ENCODE data around the gene DLG1.

DNA sequence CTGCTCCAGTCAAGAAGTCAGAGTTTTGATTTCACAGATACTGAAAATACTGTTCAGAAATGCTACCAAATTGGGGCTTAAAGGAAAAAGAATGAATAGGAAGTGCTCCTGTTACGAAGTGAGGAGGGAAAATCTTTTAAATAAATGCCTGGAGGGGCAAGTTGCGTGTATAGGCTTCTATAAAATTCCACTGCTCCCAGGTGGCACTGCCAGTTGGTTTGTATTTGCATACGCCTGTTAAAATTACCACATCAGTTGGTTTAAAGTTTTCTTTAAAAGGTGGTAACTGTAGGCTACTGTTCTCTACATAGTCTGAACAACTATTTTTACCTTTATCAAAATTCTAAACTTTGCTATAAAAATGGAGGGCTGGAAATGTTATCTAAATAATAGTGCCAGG, 123.5 kb downstream of the DLG1 start:
- no peak for TF ChIP-seq MXI1 (IDR thresholded peaks at IDR 0.05; ENCODE audit: borderline replicate concordance, low read depth, low read length)
- TF ChIP-seq, protein P1, sequence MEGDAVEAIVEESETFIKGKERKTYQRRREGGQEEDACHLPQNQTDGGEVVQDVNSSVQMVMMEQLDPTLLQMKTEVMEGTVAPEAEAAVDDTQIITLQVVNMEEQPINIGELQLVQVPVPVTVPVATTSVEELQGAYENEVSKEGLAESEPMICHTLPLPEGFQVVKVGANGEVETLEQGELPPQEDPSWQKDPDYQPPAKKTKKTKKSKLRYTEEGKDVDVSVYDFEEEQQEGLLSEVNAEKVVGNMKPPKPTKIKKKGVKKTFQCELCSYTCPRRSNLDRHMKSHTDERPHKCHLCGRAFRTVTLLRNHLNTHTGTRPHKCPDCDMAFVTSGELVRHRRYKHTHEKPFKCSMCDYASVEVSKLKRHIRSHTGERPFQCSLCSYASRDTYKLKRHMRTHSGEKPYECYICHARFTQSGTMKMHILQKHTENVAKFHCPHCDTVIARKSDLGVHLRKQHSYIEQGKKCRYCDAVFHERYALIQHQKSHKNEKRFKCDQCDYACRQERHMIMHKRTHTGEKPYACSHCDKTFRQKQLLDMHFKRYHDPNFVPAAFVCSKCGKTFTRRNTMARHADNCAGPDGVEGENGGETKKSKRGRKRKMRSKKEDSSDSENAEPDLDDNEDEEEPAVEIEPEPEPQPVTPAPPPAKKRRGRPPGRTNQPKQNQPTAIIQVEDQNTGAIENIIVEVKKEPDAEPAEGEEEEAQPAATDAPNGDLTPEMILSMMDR (conservative IDR thresholded peaks at IDR 0.05; ENCODE audit: low read depth, low read length), result no peak
- TF ChIP-seq RAD21 (IDR thresholded peaks at IDR 0.05; ENCODE audit: low read length), result no peak
- TF ChIP-seq RFX5 (IDR thresholded peaks at IDR 0.05; ENCODE audit: low read depth, low read length), result no peak
- no peak for TF ChIP-seq POLR2A (IDR thresholded peaks at IDR 0.05; ENCODE audit: low read depth, low read length)
- TF ChIP-seq, protein P2, sequence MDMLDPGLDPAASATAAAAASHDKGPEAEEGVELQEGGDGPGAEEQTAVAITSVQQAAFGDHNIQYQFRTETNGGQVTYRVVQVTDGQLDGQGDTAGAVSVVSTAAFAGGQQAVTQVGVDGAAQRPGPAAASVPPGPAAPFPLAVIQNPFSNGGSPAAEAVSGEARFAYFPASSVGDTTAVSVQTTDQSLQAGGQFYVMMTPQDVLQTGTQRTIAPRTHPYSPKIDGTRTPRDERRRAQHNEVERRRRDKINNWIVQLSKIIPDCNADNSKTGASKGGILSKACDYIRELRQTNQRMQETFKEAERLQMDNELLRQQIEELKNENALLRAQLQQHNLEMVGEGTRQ (IDR thresholded peaks at IDR 0.05; ENCODE audit: low read depth, low read length), result no peak
- TF ChIP-seq CEBPB (IDR thresholded peaks at IDR 0.05; ENCODE audit: low read depth, low read length), result no peak
- TF ChIP-seq SMC3 (IDR thresholded peaks at IDR 0.05; ENCODE audit: low read depth, low read length), result no peak
- TF ChIP-seq RCOR1 (IDR thresholded peaks at IDR 0.05; ENCODE audit: insufficient replicate concordance, low read length), result no peak

Data from IMR-90 (cell line).